ENCODE data around the gene ZNF446. TPM values are rescaled to one million over a fixed set of nuclear protein-coding genes. Genes with fewer than 3 reads are reported as not detected.
A peak's percentile ranks its signal among the peaks of the same experiment; 100 is the strongest.

ZNF446 gene
- total RNA-seq: 8.2 and 9.4 TPM in 2 replicates
- 2.4 and 2.5 TPM in 2 replicates for polyA plus RNA-seq
- polyA plus RNA-seq (2012): 5.4 TPM in 2 replicates
- 3.7 and 12.7 TPM in 2 replicates for polyA minus RNA-seq (ENCODE audit: low replicate concordance)

GRCh38 chr19:58475714-58476497 lies at the start of gene ZNF446:
TSS of gene ZNF446 (plus strand) at chr19:58476352. CDS start at chr19:58477219, 867 bp downstream.
- Histone ChIP-seq H3K27me3 (ENCODE audit: control insufficient read depth, insufficient read depth, low read length) (no peaks in the 10 kb centered on the region), H3K36me3 (ENCODE audit: control insufficient read depth, insufficient read depth, low read length) (peaks cover 13% of the 10 kb centered on the region), H2AFZ (ENCODE audit: low read length) (peak within 1 kb of the TSS; percentile 83), H3K79me2 (ENCODE audit: control insufficient read depth, insufficient read depth, low read length) (no peaks in the 10 kb centered on the region), H3K27ac (ENCODE audit: insufficient read depth, low read length) (peak within 1 kb of the TSS; percentile 98), H3K9ac (ENCODE audit: insufficient read depth, low read length) (peak within 1 kb of the TSS; percentile 88), H3K4me3 (replicated peaks in 1 of 4; ENCODE audit: control extremely low read depth in 1 of 4, insufficient read depth in 1 of 4, low read depth in 3 of 4, low read length in 4 of 4) (peak within 1 kb of the TSS; percentile 59 to 75 (median 68)), H3K9me3 (ENCODE audit: control insufficient read depth, insufficient read depth, low read depth, low read length) (no peaks in the 10 kb centered on the region), H3K4me2 (ENCODE audit: extremely low read depth, insufficient read depth, low read length) (peak within 1 kb of the TSS; percentile 97), H3K4me1 (ENCODE audit: control insufficient read depth, extremely low read depth, insufficient read depth, low read length) (peaks cover 18% of the 10 kb centered on the region), H4K20me1 (ENCODE audit: control insufficient read depth, extremely low read depth, insufficient read depth, low read length) (no peaks in the 10 kb centered on the region)
- TF ChIP-seq EZH2 (IDR thresholded peaks at IDR 0.05; ENCODE audit: low read length, missing control alignments) (no peak), CTCF (conservative IDR thresholded peaks at IDR 0.05 in 1 of 2, IDR thresholded peaks at IDR 0.05 in 1 of 2; ENCODE audit: low read depth in 1 of 2, low read length in 2 of 2) (no peak)
- DNase-seq (ENCODE audit: low read depth in 2 of 2): peak; percentile 96 to 98

GRCh38 chr19:58428617-58429016 lies 47.5 kb upstream of the ZNF446 start:
- Histone ChIP-seq H3K4me1 (ENCODE audit: control insufficient read depth, extremely low read depth, insufficient read depth, low read length) (no peaks in the 10 kb centered on the region), H3K27ac (ENCODE audit: insufficient read depth, low read length) (no peak overlapping the region), H2AFZ (ENCODE audit: low read length) (no peak overlapping the region), H3K9ac (ENCODE audit: insufficient read depth, low read length) (no peak overlapping the region), H3K36me3 (ENCODE audit: control insufficient read depth, insufficient read depth, low read length) (peaks cover 2% of the 10 kb centered on the region), H3K4me2 (ENCODE audit: extremely low read depth, insufficient read depth, low read length) (no peak overlapping the region), H3K4me3 (replicated peaks in 1 of 4; ENCODE audit: control extremely low read depth in 1 of 4, insufficient read depth in 1 of 4, low read depth in 3 of 4, low read length in 4 of 4) (no peak overlapping the region), H4K20me1 (ENCODE audit: control insufficient read depth, extremely low read depth, insufficient read depth, low read length) (no peaks in the 10 kb centered on the region), H3K9me3 (ENCODE audit: control insufficient read depth, insufficient read depth, low read depth, low read length) (peaks cover 12% of the 10 kb centered on the region), H3K27me3 (ENCODE audit: control insufficient read depth, insufficient read depth, low read length) (no peaks in the 10 kb centered on the region), H3K79me2 (ENCODE audit: control insufficient read depth, insufficient read depth, low read length) (no peaks in the 10 kb centered on the region)
- DNase-seq (ENCODE audit: low read depth in 2 of 2): no peak
- TF ChIP-seq CTCF (conservative IDR thresholded peaks at IDR 0.05 in 1 of 2, IDR thresholded peaks at IDR 0.05 in 1 of 2; ENCODE audit: low read depth in 1 of 2, low read length in 2 of 2) (no peak), EZH2 (IDR thresholded peaks at IDR 0.05; ENCODE audit: low read length, missing control alignments) (no peak)

GRCh38 chr19:58429745-58430144 lies 46.4 kb upstream of the ZNF446 start:
- no peak overlapping the region for H3K27ac ChIP-seq (ENCODE audit: insufficient read depth, low read length)
- H3K4me1 ChIP-seq (ENCODE audit: control insufficient read depth, extremely low read depth, insufficient read depth, low read length): no peaks in the 10 kb centered on the region
- no peaks in the 10 kb centered on the region for H3K27me3 ChIP-seq (ENCODE audit: control insufficient read depth, insufficient read depth, low read length)
- no peak for TF ChIP-seq CTCF (conservative IDR thresholded peaks at IDR 0.05 in 1 of 2, IDR thresholded peaks at IDR 0.05 in 1 of 2; ENCODE audit: low read depth in 1 of 2, low read length in 2 of 2)
- TF ChIP-seq EZH2 (IDR thresholded peaks at IDR 0.05; ENCODE audit: low read length, missing control alignments): no peak
- peaks cover 19% of the 10 kb centered on the region for H3K9me3 ChIP-seq (ENCODE audit: control insufficient read depth, insufficient read depth, low read depth, low read length)
- no peak overlapping the region for H3K4me3 ChIP-seq (replicated peaks in 1 of 4; ENCODE audit: control extremely low read depth in 1 of 4, insufficient read depth in 1 of 4, low read depth in 3 of 4, low read length in 4 of 4)
- H2AFZ ChIP-seq (ENCODE audit: low read length): no peak overlapping the region
- DNase-seq (ENCODE audit: low read depth in 2 of 2): no peak
- H3K79me2 ChIP-seq (ENCODE audit: control insufficient read depth, insufficient read depth, low read length): no peaks in the 10 kb centered on the region
- no peaks in the 10 kb centered on the region for H4K20me1 ChIP-seq (ENCODE audit: control insufficient read depth, extremely low read depth, insufficient read depth, low read length)
- H3K4me2 ChIP-seq (ENCODE audit: extremely low read depth, insufficient read depth, low read length): no peak overlapping the region
- H3K9ac ChIP-seq (ENCODE audit: insufficient read depth, low read length): no peak overlapping the region
- H3K36me3 ChIP-seq (ENCODE audit: control insufficient read depth, insufficient read depth, low read length): peaks cover 5% of the 10 kb centered on the region
